Kidney tubule cell (primary cell): ENCODE data around the gene STK17B.

ENCODE experiments used
- DNase-seq: peaks from one replicate; pipeline ENCODE4 v3.0.0-alpha.2; 2018; ENCODE audit warnings: low spot score

Gene STK17B

GRCh38 chr2:196183528-196184231 is 12.3 kb upstream of the STK17B start:
- DNase-seq: no peak

- DNase-seq: no peak
Observed at GRCh38 chr2:196183172-196183473, 11.7 kb upstream of the STK17B start.

GRCh38 chr2:196182439-196183171 is 11.2 kb upstream of the STK17B start:
- peak; percentile 48 for DNase-seq

DNA sequence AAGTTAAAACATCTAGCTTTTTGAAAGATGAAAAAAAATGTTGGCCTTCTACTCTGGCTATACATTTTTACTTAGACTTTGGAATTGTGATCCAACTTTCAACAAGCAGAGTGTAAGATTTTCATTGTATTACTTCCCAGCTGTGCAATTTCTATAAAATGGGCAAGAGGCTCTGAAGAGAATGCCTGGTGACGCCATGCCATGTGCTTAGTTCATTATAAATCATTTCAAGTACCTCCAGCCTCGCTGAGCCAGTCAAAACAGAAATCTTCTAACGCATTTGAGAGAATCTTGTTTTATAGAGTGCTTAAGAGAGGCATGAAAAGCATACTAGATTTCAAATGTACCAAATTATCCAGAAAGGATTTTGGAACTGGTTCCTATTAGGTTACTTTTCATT is 10.1 kb upstream of the STK17B start:
- no peak for DNase-seq

- DNase-seq: no peak
Observed at GRCh38 chr2:196177124-196177523, 5.7 kb upstream of the STK17B start.

DNA sequence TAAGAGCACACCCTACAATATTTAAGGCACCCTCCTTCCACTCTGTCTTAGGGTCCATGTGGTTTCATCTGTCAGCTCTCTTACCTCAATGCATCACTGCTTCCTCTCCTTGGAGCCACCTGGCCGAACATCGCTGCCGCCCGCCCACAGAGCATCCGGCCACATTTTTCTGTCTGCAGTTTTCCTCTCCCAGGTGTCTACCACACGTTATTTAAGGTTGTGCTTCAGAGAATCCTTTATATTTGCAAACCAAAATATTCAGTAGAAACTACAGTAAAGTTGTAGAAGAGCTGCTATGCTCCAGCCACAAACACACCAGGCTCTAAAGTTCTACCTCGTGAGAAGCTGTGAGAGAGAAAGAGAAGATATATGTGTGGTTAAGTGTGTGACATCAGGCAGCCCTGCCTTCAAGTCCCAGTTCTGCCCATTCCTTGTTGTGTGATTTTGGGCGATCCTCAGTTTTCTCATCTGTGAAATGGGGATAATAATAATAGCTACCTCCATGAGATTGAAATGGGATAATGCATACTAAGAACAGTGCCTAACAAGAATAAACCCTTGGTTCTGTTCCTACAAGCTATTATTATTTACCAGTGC is 4.9 kb upstream of the STK17B start:
- no peak for DNase-seq

DNA sequence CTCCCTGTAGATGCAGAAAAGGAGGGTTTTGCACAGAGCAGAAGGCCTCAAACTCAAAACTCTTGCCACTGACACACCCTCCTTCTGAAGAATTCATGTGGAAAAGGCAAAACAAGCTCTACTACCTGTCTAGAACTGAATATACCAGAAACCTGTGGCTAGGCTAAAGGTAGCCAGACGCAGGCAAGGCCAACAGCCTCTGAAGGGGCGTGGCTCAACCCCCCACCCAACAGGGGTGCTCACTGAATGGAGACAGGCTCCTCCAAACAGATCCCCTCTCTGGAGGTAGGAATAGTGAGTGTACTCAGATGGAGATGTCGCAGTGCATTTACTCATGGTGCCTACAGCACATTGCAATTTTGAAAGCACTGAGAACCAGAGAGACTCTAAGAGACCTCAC is 3.0 kb upstream of the STK17B start:
- no peak for DNase-seq

DNA sequence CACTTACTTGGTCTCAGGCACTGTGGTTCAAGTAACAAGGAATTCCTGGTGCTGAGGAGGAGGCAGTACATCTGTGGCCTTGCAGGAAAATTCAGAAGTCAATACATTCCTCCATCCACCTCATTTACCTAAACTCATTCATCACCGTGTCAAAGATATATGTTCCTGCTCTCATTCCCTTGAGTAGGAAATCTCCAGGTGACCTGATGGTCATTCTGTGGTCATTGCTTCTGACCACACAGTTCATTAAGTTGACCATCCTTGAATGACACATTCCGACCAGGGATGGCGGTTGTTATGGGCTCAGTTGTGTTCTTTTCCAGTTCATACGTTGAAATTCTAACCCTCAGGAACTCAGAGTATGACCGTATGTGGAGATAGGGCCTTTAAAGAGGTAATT is 2.1 kb upstream of the STK17B start:
- DNase-seq: peak; percentile 48

DNA sequence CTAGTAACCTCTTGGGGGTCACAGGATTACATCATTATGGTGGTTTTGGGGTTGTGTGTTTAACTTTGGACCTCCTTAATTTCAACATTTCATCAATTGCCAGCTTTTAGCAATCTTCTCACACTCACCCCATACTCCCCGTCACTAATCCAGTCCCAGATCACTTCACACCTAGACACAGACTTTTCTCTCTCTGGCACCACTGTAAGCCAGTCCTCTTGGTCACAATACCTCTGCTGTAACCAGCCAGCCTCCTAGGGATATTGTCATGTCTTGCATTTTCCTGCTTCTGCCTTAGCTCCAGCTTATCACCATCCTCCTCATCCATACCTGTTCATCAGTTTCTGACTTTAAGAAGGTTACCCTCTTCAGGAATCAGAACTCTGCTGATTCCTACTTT is 1.6 kb upstream of the STK17B start:
- no peak for DNase-seq

- no peak for DNase-seq
Observed at GRCh38 chr2:196171946-196172345, 568 bp upstream of the STK17B start.

DNA sequence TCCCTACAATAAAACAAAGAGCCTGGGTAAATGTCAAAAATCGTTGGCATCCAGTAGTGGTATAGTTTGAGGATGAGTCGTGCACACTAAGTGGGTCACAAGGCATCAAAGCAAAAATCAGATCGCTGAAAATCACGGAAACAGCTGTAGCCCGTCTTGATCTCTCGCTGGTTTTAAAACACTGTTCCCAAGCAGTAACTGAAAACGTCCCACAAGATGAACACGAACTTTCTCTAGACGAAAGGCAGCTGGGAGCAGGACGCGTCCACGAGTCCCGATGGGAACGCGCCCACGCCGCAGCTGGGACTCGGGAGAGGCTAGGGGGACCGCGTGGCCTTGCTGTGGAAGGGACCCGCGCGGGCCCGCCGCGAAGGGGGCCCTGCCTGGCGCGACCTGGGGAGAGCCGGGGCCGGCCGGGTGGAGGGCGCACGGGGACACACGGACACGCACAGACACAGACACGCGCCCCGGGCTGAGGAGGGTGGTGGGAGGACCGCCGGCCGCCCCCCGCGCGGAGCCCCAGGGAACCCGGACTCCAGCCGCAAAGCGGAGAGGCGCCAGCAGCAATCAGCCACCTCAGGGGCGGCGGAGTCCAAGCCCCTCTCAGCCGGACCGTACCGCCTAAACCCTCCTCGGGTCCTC is 651 bp downstream of the STK17B start:
- DNase-seq: peak; percentile 56

DNA sequence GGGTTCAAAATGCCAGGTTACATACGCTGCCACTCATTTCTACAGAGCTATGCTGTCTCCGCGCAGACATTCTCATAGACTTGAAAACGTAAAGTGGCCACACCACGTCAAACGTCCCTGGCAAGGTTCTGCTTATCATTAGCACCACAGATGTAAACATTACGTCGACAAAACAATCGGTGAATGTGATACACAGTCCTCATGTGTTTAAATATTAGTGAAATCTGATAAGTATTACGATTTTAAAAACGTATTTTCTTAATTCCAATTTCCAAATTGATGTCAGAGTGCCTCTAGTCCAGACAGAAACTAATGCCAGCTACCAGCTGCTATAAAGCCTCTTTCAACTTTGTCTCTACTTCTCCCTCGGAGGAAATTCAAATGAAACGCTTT is 1.2 kb downstream of the STK17B start:
- peak; percentile 56 for DNase-seq

DNA sequence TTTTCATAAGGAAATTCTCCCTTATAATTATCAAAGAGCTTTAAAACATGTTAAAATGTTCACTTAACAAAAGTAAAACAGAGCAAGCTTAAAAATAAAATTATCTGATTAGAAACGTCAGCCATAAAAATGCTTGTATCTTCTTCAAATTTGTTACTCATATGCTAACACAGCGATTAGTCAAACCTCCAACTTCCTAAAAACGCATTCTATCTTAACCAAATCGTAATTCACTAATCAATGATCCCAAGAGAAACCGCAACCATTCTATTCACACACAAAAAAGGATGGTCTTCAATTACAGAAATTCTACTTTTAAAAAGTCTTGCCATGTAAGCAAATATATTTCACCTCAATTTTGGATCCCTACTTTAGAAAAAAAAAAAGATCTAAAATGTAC is 1.9 kb downstream of the STK17B start:
- no peak for DNase-seq

DNA sequence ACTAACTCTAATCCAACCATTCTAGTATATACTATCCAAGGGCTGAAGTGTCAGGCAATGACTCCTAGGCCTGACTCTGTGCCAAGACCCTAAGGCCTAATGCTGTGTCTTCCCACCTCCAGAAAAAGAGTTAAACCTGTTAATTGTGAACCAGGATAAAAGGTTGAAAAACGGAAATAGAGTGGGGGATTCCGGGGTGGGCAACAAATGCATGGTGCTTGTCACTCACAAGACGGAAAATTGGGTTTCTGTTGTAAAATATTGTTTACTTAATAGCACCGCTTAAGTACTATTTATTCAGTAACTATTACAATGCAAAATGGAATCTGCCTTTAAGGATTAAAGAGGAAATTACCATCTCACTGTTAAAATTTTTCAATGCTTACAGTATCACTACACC is 3.2 kb downstream of the STK17B start:
- peak; percentile 24 for DNase-seq

DNA sequence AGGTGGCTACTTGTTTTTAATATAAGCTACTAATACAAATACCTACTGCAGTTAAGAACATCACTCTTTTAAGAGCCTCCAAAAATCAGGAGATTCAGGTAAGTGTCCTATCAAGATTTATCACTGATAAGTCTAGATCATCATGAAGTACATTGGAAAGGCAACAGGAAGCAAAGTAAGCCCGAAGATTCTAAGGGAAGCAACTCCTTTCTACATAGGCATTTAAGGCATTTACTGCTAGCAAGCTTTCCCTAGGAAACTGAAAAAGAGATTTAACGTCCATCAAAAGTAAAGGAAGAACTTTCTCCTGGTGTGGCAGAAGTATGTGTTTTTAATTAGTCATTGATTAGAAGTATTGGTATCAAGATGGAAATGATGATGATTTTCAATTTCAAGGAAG is 3.7 kb downstream of the STK17B start:
- DNase-seq: no peak

DNA sequence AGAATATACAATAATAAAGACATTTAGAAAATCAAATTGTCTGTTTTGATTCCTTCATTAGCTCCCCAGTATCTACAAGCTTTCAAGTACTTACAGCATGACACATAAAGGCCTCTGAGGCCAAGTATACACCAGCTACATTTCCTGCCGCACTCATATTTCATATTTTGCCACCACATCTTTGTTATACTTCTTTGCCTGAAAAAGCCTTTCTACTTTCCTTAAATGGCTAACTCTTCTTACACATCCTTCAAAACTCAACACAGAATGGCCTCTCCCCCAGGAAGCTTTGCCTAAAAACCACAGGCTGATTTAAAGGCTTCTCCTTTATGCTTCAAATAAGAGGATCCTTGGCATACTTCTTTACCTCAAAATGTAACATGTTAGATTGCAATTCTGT is 4.5 kb downstream of the STK17B start:
- no peak for DNase-seq

- DNase-seq: no peak
Observed at GRCh38 chr2:196165016-196165415, 6.4 kb downstream of the STK17B start.

DNA sequence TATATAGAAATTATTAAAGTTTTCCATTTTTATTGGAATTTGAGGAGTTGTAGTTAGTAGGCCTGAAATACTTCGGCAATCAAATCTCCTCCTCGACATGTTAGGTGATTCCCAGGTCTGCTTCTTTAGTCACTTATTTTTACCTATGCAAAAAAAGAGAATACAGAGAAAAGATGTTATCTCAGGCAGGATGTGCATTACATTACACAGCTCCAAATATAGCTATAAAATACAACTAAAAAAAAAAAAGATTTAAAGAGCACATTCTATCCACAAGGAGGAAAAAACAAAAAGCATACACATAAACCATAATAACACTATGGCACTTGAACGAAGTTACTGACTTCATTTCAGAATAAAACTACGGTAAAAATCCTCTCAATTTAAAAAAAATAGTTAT is 8.1 kb downstream of the STK17B start:
- no peak for DNase-seq

DNA sequence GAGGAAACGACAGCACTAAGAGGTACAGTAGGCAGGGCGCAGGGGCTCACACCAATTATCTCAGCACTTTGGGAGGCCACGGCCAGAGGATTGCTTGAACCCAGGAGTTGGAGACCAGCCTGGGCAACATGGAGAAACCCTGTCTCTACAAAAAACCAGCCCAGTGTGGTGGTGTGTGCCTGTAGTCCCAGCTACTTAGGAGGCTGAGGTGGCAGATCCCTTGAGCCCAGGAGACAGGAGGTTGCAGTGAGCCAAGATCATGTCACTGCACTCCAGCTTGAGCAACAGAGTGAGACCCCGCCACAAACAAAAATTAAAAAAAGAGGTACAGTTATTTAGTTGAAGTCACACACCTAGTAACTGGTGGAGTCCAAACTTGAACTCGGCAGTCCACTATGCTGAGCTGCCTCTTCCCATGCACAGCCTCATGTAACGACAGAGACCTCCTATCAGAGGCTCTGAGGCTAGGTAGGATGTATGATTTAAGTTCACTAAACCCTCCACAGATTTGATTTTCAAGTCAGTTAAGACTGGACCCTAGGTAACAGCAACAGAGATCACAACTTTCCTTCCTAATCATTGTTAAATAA is 8.7 kb downstream of the STK17B start:
- no peak for DNase-seq

DNA sequence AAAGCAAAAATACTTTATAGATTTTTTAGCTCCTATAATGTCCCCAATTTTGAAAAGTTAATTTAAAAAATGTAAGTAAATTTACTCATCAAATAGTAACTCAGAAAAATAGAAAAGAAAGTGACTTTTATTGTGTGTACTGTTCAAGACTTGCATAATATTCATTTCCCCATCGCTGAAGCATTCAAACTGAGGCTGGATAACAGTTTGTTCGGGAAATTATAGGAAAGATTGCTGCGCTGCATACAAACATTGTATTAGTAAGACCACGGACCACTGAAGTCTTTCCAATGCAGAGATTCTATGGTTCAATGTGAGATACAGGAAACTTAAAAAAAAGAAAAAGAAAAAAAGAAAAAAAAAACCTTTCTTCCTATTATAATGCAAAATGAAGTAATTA is 10.4 kb downstream of the STK17B start:
- no peak for DNase-seq

DNA sequence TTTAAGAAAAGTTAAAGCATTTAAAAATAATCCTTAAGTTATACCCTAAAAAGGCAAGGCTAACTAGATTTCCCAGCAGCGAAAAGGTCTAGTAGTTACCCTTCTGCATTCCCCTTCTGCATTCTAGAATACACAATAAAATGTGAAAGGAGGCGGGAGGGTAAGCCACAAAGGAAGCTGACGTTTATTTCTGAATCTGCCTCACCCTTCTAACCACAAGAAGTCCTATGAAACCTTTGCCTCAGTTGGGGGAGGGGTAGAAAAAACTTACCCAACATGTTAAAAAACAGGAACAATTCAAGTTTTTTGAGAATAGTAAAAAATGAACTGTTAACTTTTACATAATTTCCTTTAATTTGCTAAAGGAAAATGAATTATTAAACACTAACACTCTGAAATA is 11.3 kb downstream of the STK17B start:
- peak; percentile 79 for DNase-seq

- DNase-seq: no peak
Observed at GRCh38 chr2:196159221-196159892, 12.0 kb downstream of the STK17B start.
